Measurements from ENCODE around the gene GBF1. TPM values are rescaled to one million over a fixed set of nuclear protein-coding genes. Genes with fewer than 3 reads are reported as not detected.
A peak's percentile ranks its signal among the peaks of the same experiment; 100 is the strongest.

Gene GBF1
- total RNA-seq, 1 experiment from 2014 or later, result 27.6 TPM

GRCh38 chr10:102230861-102231356 lies 14.4 kb upstream of the GBF1 start:
- no peak for DNase-seq (ENCODE audit: low read depth)

- DNase-seq (ENCODE audit: low read depth), result no peak
Measured at GRCh38 chr10:102231357-102232318, 13.7 kb upstream of the GBF1 start.

- no peak for DNase-seq (ENCODE audit: low read depth)
Measured at GRCh38 chr10:102233997-102234396, 11.3 kb upstream of the GBF1 start.

GRCh38 chr10:102234888-102235597 lies 10.3 kb upstream of the GBF1 start:
- DNase-seq (ENCODE audit: low read depth), result no peak

- peak; percentile 57 for DNase-seq (ENCODE audit: low read depth)
Measured at GRCh38 chr10:102235598-102235920, 9.8 kb upstream of the GBF1 start.

GRCh38 chr10:102236006-102236405 lies 9.3 kb upstream of the GBF1 start:
- no peak for DNase-seq (ENCODE audit: low read depth)

- DNase-seq (ENCODE audit: low read depth), result no peak
Measured at GRCh38 chr10:102237711-102238252, 7.5 kb upstream of the GBF1 start.

GRCh38 chr10:102240467-102241031 lies 4.8 kb upstream of the GBF1 start:
- DNase-seq (ENCODE audit: low read depth), result no peak

GRCh38 chr10:102241032-102241443 lies 4.3 kb upstream of the GBF1 start:
- DNase-seq (ENCODE audit: low read depth), result no peak

GRCh38 chr10:102241444-102242117 lies 3.8 kb upstream of the GBF1 start, which contains the start of gene PITX3:
PITX3 (minus strand) TSS chr10:102241512; CDS start chr10:102232080, 9,432 bp downstream.
- DNase-seq (ENCODE audit: low read depth), result peak; percentile 52

GRCh38 chr10:102242118-102242485 lies 3.2 kb upstream of the GBF1 start:
- DNase-seq (ENCODE audit: low read depth), result no peak

- DNase-seq (ENCODE audit: low read depth), result peak; percentile 71
Measured at GRCh38 chr10:102243309-102243708, 2.0 kb upstream of the GBF1 start.

- DNase-seq (ENCODE audit: low read depth), result no peak
Measured at GRCh38 chr10:102245932-102246251, 560 bp downstream of the GBF1 start.

- DNase-seq (ENCODE audit: low read depth), result no peak
Measured at GRCh38 chr10:102246261-102246660, 929 bp downstream of the GBF1 start.

- no peak for DNase-seq (ENCODE audit: low read depth)
Measured at GRCh38 chr10:102247734-102248133, 2.4 kb downstream of the GBF1 start.

- peak; percentile 70 for DNase-seq (ENCODE audit: low read depth)
Measured at GRCh38 chr10:102252508-102252907, 7.2 kb downstream of the GBF1 start.

- no peak for DNase-seq (ENCODE audit: low read depth)
Measured at GRCh38 chr10:102254426-102254825, 9.1 kb downstream of the GBF1 start.

- DNase-seq (ENCODE audit: low read depth), result no peak
Measured at GRCh38 chr10:102255404-102255803, 10.1 kb downstream of the GBF1 start.

GRCh38 chr10:102261196-102261595 lies 15.9 kb downstream of the GBF1 start:
- DNase-seq (ENCODE audit: low read depth), result no peak

GRCh38 chr10:102261842-102262241 lies 16.5 kb downstream of the GBF1 start:
- DNase-seq (ENCODE audit: low read depth), result no peak

GRCh38 chr10:102262744-102263370 lies 17.5 kb downstream of the GBF1 start:
- DNase-seq (ENCODE audit: low read depth), result no peak

Measured in HT1080 (cell line).